Mucosa of descending colon (tissue), 3 donors: Measurements from ENCODE around the gene MOB3A. TPM values are rescaled to one million over a fixed set of nuclear protein-coding genes. Genes with fewer than 3 reads are reported as not detected.

Experiments used
- ATAC-seq: fragments of 200-7000 bp; cut with Tn5 transposase; one replicate; pipeline ENCODE4 v1.9.1; 2020; ENCODE audit warnings: mild to moderate bottlenecking, moderate library complexity
- DNase-seq, 3 donors: peaks; one replicate each; pipeline ENCODE4 v3.0.0-alpha.2; 2020
- H3K36me3 ChIP-seq: fragments of 200-600 bp; one replicate; pipeline ENCODE4 v1.8.0; 2021; ENCODE audit warnings: low read depth, mild to moderate bottlenecking
- H3K4me1 ChIP-seq: fragments of 200-600 bp; one replicate; pipeline ENCODE4 v1.8.0; 2021; ENCODE audit warnings: low read depth, mild to moderate bottlenecking
- H3K4me3 ChIP-seq: fragments of 200-600 bp; one replicate; pipeline ENCODE4 v1.8.0; 2021; ENCODE audit warnings: mild to moderate bottlenecking
- H3K9me3 ChIP-seq: fragments of 200-600 bp; one replicate; pipeline ENCODE4 v1.8.0; 2021; ENCODE audit warnings: mild to moderate bottlenecking
- CTCF ChIP-seq: fragments of 200-600 bp; IDR thresholded peaks from one replicate; pipeline ENCODE4 v1.8.0; 2022; ENCODE audit warnings: antibody characterized with exemption, mild to moderate bottlenecking
- intact Hi-C, 2 donors: fragments of 100-400 bp; cut with DNase I in 1 of 2; cut with micrococcal nuclease in 1 of 2; formaldehyde crosslinking; loops; one replicate each; pipeline versions ENCODE4 v1.11.0 to v1.11.1; 2022; cut with DNase I, micrococcal nuclease
- total RNA-seq, 3 donors: library from RNA; stranded (reverse); fragmentation: NEBNext Ultra II Directional in 2 of 3; extraction: Animal tissue kit (Norgen Biotek cat#: 25700) in 2 of 3; gene quantifications; one replicate each; pipeline versions ENCODE4 v1.2.1 to v1.2.4, GENCODE V29; 2021 to 2023
- donor health status: DM: no; HTN: no; CAD: no; lungs with moderate emphysema.
- donor health status: DM: no; HTN: no; CAD: no.
- donor health status: DM: no; HTN: yes; CAD: no.

MOB3A gene
- total RNA-seq, 3 donors from 2014 or later = 39.8 to 76.8 (median 43.7) TPM

GRCh38 chr19:2062389-2062729 is 33.8 kb downstream of the MOB3A start:
- no peak for TF ChIP-seq CTCF
- DNase-seq (peak in 1 of 3 donors; percentile 60), ATAC-seq (no peak)
- H3K4me1 ChIP-seq = peaks cover 43% of the 10 kb centered on the region
- H3K4me3 ChIP-seq = no peak overlapping the region
- H3K9me3 ChIP-seq = no peaks in the 10 kb centered on the region
- no peaks in the 10 kb centered on the region for H3K36me3 ChIP-seq
- intact Hi-C loops = no loop called here

DNA sequence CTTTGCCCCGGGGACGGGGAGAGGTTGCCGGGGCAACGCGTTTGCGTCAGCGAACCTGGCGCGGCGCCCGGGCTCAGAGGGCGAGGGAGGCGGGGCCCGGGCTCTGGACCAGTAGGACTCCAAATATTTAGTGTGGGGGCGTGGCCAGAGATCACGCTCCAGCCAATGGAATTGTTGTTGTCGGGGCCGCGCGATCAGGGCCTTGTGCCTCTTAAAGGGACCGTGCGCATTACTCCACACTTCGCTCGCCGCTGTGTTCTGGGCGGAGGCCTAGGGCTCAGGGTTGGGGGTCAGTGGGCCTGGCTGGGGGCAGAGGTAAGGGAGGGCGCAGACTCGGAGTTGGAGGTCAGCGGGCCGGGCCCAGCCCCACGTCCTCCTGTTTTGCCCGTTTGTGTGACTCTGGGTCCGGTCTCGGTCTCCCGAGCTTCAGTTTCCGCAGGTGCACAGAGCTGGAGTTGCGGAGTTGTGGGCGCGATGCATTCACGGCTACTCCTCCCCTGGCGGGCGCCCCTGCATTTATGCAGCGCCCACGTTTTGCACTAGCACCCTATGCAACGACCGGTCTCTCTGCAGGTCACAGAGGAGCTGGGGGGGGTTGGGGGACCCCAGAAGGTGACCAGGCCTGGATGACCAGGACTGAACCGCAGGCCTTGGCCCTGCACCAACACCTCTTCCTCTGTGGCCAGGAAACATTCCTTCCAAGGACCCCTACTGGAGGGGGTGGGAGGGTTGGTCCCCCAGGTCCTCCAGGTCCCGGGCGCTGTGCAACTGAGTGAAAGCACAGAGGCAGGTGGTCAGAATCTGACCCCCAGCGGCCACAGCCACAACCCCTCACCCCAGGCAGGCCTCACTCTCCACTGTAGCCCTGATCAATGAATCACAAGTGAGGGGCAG is 34.4 kb downstream of the MOB3A start:
- DNase-seq = peak; percentile 99 to 100 (median 100)
- no peak for TF ChIP-seq CTCF
- H3K4me1 ChIP-seq = peaks cover 46% of the 10 kb centered on the region
- no peaks in the 10 kb centered on the region for H3K36me3 ChIP-seq
- H3K9me3 ChIP-seq = no peaks in the 10 kb centered on the region
- H3K4me3 ChIP-seq = peak overlapping the region; percentile 54
- intact Hi-C loops = no loop called here
- ATAC-seq = peak; percentile 81

DNA sequence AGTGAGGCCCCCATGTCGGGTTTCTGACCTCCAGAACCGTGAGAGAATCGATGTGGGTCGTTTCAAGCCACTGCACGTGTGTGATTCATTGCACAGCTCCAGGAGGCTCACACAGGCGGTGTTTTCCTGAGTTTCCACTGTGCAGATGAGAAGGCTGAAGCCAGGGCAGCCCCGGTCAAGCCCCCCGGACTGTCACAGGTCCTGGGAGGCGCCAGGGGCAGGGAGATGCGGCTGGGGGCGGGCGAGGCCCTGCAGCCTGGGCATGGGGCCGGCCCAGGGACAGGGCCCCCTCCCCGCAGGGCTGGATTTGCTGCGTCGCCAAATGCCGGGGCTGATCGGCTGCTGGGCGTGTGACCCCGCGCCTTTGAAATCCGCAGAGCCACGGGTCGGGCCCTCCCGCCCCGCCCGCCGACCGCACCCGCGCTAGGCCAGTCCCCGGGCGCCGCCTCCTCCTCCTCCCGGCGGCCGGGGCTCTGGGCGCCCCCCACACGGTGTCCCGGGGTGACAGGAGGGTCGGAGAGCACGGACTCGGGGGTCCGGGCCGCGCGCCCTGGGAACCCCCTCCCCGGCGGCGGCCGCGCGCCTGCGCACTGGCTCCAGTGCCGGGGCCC is 35.1 kb downstream of the MOB3A start:
- DNase-seq = peak in 2 of 3 donors; percentile 78 to 88
- H3K36me3 ChIP-seq = no peaks in the 10 kb centered on the region
- no peak for TF ChIP-seq CTCF
- peak overlapping the region; percentile 54 for H3K4me3 ChIP-seq
- peak; percentile 63 for ATAC-seq
- no peaks in the 10 kb centered on the region for H3K9me3 ChIP-seq
- peaks cover 46% of the 10 kb centered on the region for H3K4me1 ChIP-seq
- intact Hi-C loops = no loop called here

DNA sequence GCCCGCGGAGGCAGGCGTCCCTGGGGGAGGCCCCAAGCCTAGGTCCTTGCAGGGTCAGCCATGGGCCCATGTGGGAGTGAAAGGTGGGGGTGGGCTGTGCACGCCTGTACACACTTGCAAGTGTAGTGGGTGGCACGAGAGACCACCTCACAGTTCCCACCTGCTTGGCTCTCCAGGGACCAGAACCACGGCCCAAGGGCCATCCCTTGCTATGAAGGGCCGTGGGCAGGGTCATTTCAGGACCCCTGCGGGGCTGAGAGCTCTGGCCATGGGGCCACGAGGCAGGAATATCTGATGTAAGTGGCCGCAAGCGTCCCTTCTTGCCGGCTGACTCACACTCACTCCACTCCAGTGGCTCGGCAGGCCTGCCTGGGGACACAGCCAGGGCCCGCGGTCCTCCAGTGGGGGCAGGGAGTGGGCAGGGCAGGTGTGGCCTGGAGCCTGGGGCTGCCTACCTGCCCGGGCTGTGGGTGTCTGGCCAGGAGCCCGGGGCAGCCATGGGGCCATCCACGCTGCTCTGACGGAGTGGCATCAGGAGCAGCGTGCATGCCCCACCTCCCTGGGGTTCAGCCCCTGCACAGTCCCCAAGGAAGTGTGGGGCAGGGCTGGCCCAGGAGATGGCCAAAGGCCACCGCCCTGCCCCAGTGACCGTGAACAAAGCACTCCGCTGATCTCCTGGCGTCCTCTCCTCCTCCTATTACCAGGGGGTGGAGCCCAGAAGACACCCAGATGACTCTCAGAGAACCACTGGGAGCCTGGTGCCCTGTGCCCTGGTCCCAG is 36.5 kb downstream of the MOB3A start:
- TF ChIP-seq CTCF = no peak
- intact Hi-C loops = no loop called here
- no peaks in the 10 kb centered on the region for H3K36me3 ChIP-seq
- no peaks in the 10 kb centered on the region for H3K9me3 ChIP-seq
- peaks cover 55% of the 10 kb centered on the region for H3K4me1 ChIP-seq
- peak; percentile 88 to 91 (median 89) for DNase-seq
- H3K4me3 ChIP-seq = no peak overlapping the region
- ATAC-seq = peak; percentile 69

- no peak overlapping the region for H3K4me3 ChIP-seq
- no peak for TF ChIP-seq CTCF
- no peak for DNase-seq
These were observed 37.3 kb downstream of the MOB3A start for GRCh38 chr19:2058570-2059421.

More at GRCh38 chr19:2058570-2059421, 37.3 kb downstream of the MOB3A start:
- intact Hi-C loops = no loop called here
- no peaks in the 10 kb centered on the region for H3K36me3 ChIP-seq
- no peak for ATAC-seq
- no peaks in the 10 kb centered on the region for H3K9me3 ChIP-seq
- H3K4me1 ChIP-seq = peaks cover 58% of the 10 kb centered on the region
